Skeletal muscle cell (primary cell): ENCODE measurements around the gene PTBP2.
A peak's percentile ranks its signal among the peaks of the same experiment; 100 is the strongest.
"Not testable (repeated sequence)": the region's sequence is repeated elsewhere in the genome, so short reads cannot be mapped to it uniquely, and the experiment has no call there.

ENCODE experiments used
- DNase-seq: peaks from one replicate; pipeline ENCODE4 v3.0.0-alpha.2; 2010; ENCODE audit warnings: low read depth
- H3K4me3 ChIP-seq: 2 replicates; pipeline ENCODE4 v1.5.1; 2011; ENCODE audit warnings: low read depth, mild to moderate bottlenecking, control low read depth, low read length, moderate library complexity

Gene PTBP2

DNA sequence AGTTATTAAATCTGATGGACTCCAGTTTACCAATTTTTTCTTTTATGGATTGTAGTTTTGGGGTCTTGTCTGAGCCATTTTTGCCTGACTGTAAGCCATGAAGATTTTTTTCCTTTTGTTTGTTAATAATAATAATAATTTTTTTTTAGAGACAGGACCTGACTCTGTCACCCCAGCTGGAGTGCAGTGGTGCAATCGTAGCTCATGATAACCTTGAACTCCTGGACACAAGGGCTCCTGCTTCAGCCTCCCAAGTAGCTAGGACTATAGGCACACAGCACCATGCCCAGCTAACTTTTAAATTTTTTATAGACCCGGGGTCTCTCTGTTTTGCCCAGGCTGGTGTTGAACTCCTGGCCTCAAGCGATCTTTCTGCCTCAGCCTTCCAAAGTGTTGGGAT lies 6.3 kb downstream of the PTBP2 start:
- H3K4me3 ChIP-seq, result no peak overlapping the region

DNA sequence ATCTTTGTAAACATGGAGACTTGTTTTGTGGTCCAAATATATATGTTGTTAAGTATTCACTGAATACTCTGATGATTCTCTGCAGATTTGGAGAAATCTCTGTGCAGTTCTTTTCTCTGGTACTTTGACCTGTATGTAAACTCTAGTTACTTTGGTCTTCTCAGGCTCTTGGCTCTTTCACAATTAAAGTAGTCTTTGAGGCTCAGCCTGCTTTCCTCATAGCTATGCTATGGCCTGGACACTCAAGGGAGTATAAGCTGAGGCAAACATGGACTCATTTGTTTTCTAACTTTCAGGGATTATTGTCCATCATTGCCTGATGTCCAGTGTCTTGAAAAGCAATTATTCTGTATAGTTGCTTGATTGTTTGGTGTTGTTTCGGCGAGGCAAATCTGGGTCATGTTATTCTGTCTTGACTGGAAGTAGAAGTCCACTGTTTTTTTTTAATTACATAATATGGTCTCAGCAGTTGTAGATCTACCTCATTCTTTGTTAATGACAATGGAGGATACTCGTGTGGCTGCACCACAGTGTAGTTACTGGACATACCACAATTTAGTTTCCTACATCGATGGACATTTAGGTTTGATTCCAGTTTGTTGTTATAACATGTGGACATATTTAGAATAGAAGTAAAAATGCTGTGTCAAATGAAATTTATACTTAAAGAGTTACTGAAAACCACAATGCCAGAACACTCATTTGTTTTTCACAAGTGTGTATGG lies 9.2 kb downstream of the PTBP2 start:
- H3K4me3 ChIP-seq, result no peak overlapping the region
- peak; percentile 46 for DNase-seq

More for the DNA sequence above, 6.3 kb downstream of the PTBP2 start:
- DNase-seq, result no peak

DNA sequence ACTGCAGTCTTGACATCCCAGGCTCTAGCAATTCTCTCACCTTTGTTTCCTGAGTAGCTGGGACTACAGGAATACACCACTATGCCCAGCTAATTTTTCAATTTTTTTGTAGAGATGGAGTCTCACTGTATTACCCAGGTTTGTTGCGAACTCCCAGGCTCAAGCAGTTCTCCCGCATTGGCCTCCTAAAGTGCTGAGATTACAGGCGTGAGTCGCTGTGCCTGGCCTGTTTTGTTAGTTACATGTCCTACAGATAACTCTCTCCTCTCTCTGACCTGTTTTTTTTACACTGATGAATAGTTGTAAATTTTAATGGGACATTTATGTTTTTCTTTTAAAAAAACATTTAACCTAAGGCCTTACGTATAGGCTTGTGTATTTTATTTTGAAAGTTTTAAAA lies 19.8 kb downstream of the PTBP2 start:
- H3K4me3 ChIP-seq, result no peak overlapping the region
- DNase-seq, result no peak

DNA sequence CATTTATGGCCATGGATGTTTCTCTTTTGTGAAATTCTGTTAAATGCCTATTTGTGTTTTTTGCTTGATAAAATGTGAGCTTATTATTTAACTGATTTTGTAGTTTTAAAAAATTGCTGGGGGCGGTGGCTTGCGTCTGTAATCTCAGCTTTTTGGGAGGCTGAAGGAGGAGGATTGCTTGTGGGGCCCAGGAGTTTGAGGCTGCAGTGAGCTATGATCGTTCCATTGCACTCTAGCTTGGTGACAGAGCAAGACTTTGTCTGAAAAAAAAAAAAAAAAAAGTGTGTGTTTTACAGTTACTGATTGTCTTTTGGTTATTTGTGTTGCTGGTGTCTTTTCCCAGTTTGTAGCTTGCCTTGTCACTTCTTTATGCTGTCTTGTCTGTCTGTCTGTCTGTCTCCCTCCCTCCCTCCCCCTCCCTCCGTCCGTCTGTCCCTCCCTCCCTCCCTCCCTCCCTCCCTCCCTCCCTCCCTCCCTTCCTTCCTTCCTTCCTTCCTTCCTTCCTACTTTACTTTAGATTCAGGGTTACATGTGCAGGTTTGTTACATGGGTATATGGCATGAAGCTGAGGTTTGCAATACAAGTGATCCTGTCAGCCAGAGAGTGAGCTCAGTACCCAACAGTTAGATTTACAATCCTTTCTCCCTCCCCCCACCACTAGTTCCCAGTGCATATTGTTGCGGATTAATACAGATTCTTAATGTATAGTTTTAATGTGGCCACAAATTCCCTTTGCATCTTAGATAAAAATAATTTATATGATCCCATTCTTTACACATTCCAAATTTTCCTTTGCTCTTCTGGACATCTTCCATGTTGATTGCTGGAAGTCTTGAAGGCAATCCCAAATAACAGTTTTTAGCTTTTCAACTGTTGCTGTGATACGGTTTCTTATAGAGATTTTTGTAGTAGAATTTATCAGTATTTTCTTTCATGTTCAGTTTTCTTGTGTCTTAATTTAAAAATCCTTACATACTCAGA lies 25.1 kb downstream of the PTBP2 start:
- H3K4me3 ChIP-seq, result no peak overlapping the region
- DNase-seq, result no peak

DNA sequence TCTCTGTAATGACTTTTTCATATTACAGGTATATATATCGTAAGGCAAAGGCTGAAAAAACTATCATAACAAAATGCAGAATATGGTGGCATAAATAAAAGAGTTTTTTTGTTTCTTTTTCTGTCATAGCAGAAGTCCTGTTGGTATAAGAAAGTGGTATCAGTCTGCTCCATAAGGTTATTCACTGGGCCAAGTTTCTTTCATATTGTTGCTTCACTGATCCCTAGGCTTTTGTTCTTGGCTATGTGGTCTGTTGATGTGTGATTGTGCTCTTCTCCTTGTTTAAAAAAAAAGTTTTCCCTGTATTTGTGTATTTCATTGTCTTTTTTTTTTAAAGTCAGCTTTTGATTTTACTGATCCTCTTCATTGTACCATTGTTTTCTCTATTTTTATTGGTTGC lies 26.0 kb downstream of the PTBP2 start:
- no peak for DNase-seq
- H3K4me3 ChIP-seq, result no peak overlapping the region

DNA sequence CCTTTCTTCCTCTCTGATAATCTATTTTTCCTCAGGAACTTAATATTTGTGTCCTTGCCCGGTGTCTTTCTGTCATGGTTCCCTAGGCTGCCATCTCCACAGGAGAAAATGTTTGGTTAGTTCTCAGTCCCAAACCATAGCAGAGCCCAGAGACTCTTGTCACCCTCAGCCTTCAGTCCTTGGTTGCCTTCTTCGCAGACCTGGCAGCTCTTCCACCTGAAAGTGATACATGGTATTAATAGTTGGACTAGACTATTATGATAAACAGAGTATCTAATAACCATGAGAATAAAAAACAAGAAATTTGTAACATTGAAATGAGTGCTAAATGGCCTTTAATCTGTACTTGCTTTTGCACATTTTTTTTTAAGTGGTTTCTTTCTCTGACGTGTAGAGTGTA lies 26.5 kb downstream of the PTBP2 start:
- DNase-seq, result no peak
- H3K4me3 ChIP-seq, result no peak overlapping the region

DNA sequence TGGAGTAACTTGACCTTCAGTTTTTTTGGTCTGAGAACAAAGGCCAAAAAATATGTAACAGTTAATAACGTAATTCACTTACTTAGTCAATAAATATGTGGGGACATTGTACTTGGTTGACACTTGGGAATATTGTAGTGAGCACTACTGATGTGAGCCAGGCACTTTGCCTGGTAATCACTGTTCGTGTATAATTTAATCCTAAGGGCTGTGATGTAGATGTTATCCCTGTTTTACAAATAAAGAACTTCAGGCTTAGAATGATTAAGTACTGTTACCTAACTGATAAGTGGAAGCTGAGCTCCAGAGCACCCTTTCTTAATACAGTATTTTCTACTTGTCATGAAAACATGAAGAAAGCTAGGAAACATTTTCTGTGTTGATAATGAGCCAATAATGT lies 28.0 kb downstream of the PTBP2 start:
- no peak for DNase-seq
- no peak overlapping the region for H3K4me3 ChIP-seq

DNA sequence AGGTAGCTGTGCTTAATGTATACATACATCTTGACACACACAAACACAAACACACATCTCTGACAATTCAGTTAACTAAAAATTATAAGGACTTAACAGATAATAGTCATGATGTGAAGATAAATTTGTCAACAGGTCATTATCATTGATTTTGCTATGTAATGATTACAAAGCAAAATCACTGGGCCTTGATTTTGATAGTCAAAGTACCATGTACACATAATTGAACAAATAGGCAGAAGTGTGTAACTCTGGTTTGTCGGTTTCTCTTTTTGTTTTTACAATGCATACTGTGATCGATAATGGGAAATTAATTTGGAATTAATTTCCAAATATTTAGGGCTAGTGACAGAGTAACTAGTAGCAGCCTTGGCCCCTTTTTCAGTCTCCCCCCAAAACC lies 30.8 kb downstream of the PTBP2 start:
- no peak overlapping the region for H3K4me3 ChIP-seq
- no peak for DNase-seq

DNA sequence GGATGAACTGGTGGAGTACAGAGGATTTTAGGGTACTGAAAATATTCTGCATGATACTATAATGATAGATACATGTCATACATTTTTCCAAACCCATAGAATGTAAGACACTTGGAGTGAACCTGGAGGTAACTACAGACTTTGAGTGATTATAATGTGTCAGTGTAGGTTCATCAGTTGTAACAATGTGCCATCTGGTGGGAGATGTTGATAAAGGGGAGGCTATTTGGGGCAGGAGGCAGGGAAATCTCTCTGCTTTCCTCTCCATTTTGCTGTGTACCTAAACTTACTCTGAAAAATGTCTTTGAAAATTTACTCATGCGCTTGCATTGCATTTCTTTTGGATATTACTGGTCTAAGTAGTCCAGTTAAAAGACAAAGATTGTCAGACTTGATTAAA lies 35.2 kb downstream of the PTBP2 start:
- no peak for DNase-seq
- no peak overlapping the region for H3K4me3 ChIP-seq

DNA sequence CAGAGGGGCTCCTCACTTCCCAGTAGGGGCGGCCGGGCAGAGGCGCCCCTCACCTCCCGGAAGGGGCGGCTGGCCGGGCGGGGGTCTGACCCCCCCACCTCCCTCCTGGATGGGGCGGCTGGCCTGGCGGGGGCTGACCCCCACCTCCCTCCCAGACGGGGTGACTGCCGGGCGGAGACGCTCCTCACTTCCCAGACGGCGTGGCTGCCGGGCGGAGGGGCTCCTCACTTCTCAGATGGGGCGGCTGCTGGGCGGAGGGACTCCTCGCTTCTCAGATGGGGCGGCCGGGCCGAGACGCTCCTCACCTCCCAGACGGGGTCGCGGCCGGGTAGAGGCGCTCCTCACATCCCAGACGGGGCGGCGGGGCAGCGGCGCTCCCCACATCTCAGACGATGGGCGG lies 41.0 kb downstream of the PTBP2 start:
- DNase-seq, H3K4me3 ChIP-seq: not testable (repeated sequence)

DNA sequence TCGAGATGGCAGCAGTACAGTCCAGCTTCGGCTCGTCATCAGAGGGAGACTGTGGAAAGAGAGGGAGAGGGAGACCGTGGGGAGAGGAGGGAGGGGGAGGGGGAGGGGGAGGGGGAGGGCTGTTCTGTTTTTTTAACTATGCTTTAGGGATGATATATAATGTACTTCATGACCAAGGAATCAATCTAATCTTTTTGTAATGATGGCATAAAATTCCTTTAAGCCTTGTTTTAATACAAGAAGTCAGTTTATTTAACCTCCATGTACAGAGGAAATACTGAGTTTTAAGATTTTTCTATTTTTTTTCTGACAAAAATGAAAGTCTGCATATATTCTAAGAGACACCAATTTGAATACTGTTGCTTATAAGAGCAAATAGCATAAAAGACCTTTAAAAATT lies 41.9 kb downstream of the PTBP2 start:
- no peak overlapping the region for H3K4me3 ChIP-seq
- DNase-seq, result no peak

DNA sequence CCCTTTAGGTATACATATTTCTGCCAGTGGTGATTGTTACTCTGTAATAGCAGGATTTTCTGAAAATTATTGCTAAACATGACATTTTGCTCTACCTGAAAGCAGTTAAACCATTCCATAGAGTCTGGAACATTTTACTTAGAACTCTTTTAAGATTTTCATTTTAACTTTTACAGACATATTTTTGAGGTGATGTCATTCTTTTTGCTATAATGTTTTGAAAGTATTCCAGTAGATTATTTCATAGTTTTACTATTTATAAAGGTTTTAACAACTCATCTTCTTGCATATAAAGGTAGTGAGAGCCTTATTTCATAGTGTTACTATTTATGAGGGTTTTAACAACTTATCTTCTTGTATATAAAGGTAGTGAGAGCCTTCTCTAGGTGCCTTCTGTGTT lies 42.9 kb downstream of the PTBP2 start:
- no peak overlapping the region for H3K4me3 ChIP-seq
- no peak for DNase-seq

DNA sequence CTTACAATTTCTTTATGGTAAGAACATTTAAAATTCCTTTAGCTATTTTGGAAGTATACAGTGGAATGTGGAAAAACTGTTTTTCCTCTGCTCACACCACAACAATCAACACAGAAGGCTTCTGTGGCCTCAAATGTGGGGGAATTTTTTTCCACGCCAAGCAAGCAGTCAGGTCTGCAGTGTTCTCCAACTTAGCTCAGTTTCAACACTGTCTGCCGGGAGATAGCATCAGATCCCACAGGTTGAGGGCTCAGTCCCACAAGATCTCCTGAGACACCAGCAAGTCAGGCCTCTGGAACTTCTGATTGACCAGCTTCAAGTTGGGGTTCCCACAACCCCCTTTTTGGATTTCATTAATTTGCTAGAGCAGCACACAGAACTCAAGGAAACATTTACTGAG lies 50.3 kb downstream of the PTBP2 start:
- H3K4me3 ChIP-seq, result no peak overlapping the region
- DNase-seq, result no peak

DNA sequence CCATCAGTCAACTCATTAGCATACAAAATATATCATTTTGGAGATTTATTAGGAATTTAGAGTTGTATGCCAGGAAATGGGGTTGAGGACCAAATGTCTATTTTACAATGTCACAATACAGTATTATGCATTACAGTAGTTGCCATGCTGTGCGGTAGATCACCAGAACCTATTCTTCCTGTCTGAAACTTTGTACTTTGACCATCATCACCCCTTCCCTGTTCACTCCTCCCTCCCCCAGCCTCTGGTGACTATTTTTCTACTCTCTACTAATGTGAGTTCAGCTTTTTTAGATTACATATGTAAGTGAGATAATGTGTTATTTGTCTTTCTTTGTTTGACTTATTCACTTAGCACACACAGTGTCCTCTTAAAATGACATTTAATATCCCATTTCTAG lies 50.8 kb downstream of the PTBP2 start:
- no peak overlapping the region for H3K4me3 ChIP-seq
- DNase-seq, result no peak

DNA sequence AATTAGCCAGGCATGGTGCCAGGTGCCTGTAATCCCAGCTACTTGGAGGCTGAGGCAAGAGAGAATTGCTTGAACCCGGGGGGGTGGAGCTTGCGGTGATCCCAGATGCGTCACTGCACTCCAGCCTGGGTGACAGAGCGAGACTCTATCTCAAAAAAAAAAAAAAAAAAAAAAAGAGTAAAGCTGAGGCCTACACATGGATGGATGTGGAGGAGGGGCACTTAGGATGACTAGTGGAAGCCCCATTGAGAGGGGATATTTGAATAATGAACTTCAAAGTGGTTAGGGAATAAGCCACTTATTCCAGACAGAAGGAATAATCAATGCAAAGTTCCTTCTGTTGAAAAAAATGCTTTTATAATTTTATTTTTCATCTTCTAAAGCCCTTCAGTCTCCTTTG lies 51.4 kb downstream of the PTBP2 start:
- DNase-seq, result no peak
- H3K4me3 ChIP-seq, result no peak overlapping the region

DNA sequence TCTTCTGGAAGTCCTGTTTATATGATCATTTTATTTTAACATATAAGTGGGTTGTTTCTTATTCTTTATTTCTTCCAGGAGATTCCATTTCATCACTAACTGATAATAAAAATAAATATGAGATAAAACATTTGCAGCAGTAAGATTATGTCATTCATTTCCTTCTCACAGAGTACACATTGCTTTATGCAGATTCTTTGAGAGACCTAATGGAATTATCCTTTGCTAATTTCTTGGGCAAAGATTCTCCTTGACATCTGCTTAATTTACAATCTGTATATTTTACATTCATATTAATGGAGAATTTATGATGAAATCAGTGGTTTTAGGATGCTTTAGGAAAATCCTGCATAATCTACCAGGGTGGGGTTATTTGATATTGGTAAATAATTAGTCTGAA lies 60.6 kb downstream of the PTBP2 start:
- H3K4me3 ChIP-seq, result no peak overlapping the region
- no peak for DNase-seq

DNA sequence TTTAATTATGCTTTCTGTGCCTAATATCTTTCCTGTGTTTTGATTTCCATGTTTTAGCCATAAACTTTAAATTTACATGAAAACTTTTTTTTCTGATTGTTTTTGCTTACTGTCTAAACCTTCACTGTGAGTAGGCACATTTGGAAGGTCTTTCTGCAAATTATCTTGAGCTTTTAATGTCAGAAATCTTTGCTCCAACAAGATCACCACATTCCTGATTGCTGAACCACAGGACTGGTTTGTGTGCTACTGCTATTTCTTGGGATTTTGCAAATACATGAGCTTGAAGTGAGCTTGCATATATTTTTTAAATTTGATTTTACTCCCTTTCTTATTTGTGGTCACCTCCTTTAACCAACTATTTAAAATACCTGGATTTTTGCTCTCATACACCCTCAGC lies 61.3 kb downstream of the PTBP2 start:
- H3K4me3 ChIP-seq, result no peak overlapping the region
- no peak for DNase-seq

DNA sequence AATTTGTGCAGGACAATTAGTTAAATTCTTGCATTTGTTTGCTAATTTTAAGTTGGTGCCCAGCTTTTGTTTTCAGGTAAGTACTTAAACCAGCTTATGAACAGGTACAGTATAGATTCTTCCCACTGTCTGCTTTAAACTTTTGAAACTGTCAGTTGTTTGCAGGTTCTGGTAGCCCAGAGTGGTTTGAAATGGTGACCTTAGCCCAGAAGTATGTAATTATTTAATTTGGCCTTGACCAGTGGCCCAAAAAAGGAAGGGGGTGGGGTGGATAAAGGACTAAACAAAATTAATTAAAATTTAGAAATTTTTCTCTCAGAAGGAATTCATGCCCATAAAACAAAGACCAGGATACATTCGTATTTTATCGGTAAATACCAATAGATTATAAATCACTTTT lies 69.0 kb downstream of the PTBP2 start:
- no peak overlapping the region for H3K4me3 ChIP-seq

DNA sequence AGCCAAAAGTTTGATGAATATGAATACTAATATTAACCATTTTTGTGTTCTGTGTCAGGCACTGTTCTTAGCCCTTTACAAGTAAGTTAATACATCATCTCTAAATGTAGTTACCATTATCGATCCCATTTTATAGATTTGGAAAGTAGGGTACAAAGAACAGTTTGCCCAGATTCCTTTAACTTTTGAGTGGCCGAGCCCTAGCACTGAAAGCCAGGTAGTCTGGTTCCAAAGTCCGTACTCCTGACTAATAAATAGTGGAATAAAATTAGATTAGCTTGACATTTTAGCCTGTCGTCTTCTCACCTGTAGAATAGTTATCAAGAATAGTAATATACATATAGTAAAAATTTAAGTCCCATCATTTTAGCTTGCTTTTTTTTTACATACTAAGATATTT lies 70.6 kb downstream of the PTBP2 start:
- DNase-seq, result no peak
- H3K4me3 ChIP-seq, result no peak overlapping the region

More for the DNA sequence above, 69.0 kb downstream of the PTBP2 start:
- DNase-seq, result no peak

DNA sequence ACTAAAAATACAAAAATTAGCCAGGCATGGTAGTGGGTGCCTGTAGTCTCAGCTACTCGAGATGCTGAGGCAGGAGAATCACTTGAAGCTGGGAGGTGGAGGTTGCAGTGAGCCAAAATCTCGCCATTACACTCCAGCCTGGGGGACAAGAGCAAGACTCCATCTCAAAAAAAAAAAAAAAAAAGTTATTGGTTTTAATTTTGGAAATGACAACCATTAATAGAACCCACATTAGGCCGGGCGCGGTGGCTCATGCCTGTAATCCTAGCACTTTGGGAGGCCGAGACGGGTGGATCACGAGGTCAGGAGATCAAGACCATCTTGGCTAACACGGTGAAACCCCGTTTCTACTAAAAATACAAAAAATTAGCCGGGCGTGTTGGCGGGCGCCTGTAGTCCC lies 80.1 kb downstream of the PTBP2 start:
- H3K4me3 ChIP-seq, DNase-seq: not testable (repeated sequence)

DNA sequence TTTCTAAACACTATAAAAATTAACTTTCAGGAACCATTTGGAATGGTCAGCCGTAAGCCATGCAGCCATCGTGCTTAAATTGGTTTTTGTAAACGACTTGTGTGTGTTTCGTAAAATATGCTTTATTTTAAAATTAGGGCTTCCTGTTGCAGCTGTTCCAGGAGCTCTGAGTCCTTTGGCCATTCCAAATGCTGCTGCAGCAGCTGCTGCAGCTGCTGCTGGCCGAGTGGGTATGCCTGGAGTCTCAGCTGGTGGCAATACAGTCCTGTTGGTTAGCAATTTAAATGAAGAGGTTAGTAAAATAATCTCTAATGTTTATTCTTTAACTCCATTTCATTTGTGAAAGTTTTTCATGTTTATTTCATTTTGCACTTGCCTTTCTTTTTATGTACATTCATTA lies 83.1 kb downstream of the PTBP2 start:
- peak; percentile 14 for DNase-seq
- H3K4me3 ChIP-seq, result no peak overlapping the region
